Measurements from ENCODE around the gene ISLR. TPM values are rescaled to one million over a fixed set of nuclear protein-coding genes. Genes with fewer than 3 reads are reported as not detected.

Gene ISLR
- total RNA-seq, 1 experiment from 2014 or later: 0.12 TPM

DNA sequence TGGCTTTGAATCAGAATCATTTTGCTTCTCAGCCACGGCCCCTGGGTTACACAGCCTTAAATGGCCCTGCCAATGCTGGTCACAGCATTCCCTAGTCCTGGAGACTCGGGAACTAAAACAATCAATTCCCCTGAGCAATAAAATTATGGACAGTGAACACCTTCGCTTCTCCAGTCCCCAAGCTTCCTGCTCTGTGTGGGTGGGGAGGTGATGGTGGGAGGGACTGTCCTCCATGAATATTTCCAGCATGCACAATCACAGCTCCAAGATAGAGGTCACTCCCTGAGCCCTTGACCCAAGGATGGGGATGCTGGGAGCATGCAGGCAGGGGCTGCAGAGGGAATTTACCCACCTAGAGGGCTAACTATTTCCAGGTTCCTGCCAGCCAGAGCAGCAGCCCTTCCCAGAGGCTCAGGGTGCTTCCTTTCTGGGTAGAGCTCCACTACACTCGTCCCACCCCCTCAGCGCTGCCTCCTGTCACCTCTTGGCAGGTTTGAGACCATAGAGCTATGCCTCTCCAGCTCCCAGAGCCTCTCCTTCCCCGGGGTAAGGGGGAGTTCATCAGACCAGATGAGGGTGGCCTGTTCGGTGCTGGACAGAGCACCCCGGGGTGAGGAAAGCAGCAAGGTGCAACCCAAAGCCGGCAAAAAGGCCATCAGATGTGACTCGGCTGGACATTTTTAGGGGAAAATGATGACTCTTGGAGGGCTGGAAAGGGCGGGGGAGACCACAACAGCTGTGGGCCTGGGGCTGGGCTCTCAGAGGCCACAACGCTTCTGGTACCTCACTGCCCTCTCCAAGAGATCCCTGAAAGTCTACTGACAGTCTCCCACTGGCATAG, 48.1 kb downstream of the ISLR start:
- ATAC-seq (no peak; the same call in 1 of the 2 replicates), DNase-seq (ENCODE audit: low read depth, low spot score) (no peak)
- Histone ChIP-seq H3K27ac (ENCODE audit: low read depth, low read length) (no peak overlapping the region), H2AFZ (ENCODE audit: low read depth, low read length, poor library complexity, severe bottlenecking) (no peak overlapping the region), H3K4me2 (ENCODE audit: low read length) (no peak overlapping the region), H3K4me3 (replicated peaks in 1 of 2; ENCODE audit: low read depth in 1 of 2, low read length in 2 of 2) (no peak overlapping the region), H3K36me3 (ENCODE audit: control insufficient read depth in 1 of 2, insufficient read depth in 2 of 2, low read length in 2 of 2) (no peaks in the 10 kb centered on the region), H3K9me2 (ENCODE audit: insufficient read depth) (no peaks in the 10 kb centered on the region), H3K79me2 (ENCODE audit: insufficient read depth, low read length) (no peaks in the 10 kb centered on the region), H3K27me3 (ENCODE audit: insufficient read depth, low read length) (peaks cover 13% of the 10 kb centered on the region; the same call in 1 of the 2 replicates), H4K20me1 (ENCODE audit: insufficient read depth) (no peaks in the 10 kb centered on the region), H3K9me3 (ENCODE audit: control insufficient read depth in 1 of 2, insufficient read depth in 1 of 2, low read depth in 1 of 2, low read length in 2 of 2) (no peaks in the 10 kb centered on the region), H3K9ac (ENCODE audit: low read length) (no peak overlapping the region), H3K4me1 (ENCODE audit: control insufficient read depth in 1 of 2, insufficient read depth in 2 of 2, low read length in 2 of 2) (peaks cover 0 to 6% of the 10 kb centered on the region in 2 experiments; a peak in 1 of 4 replicates)
- no peak for TF ChIP-seq ELF1 (IDR thresholded peaks at IDR 0.05; ENCODE audit: borderline replicate concordance, low read depth)
- TF ChIP-seq, protein P1, sequence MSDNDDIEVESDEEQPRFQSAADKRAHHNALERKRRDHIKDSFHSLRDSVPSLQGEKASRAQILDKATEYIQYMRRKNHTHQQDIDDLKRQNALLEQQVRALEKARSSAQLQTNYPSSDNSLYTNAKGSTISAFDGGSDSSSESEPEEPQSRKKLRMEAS (IDR thresholded peaks at IDR 0.05): no peak
- TF ChIP-seq POLR2AphosphoS5 (IDR thresholded peaks at IDR 0.05; ENCODE audit: low read depth, low read length): no peak
- ChIA-PET POLR2A (no interaction called here), RAD21 (ENCODE audit: low non-redundant PET in 1 of 2, low total read pairs in 2 of 2, uncharacterized antibody in 2 of 2, unreplicated experiment in 2 of 2) (no interaction called here), CTCF (interaction anchor here (0.7 kb wide), 1 partner anchor 87 kb away, joined by 4 read pairs; no protein-coding TSS in a partner anchor)
- intact Hi-C loops (cut with micrococcal nuclease): no loop called here
- BruUV-seq (replicated peaks): no TSS peak

DNA sequence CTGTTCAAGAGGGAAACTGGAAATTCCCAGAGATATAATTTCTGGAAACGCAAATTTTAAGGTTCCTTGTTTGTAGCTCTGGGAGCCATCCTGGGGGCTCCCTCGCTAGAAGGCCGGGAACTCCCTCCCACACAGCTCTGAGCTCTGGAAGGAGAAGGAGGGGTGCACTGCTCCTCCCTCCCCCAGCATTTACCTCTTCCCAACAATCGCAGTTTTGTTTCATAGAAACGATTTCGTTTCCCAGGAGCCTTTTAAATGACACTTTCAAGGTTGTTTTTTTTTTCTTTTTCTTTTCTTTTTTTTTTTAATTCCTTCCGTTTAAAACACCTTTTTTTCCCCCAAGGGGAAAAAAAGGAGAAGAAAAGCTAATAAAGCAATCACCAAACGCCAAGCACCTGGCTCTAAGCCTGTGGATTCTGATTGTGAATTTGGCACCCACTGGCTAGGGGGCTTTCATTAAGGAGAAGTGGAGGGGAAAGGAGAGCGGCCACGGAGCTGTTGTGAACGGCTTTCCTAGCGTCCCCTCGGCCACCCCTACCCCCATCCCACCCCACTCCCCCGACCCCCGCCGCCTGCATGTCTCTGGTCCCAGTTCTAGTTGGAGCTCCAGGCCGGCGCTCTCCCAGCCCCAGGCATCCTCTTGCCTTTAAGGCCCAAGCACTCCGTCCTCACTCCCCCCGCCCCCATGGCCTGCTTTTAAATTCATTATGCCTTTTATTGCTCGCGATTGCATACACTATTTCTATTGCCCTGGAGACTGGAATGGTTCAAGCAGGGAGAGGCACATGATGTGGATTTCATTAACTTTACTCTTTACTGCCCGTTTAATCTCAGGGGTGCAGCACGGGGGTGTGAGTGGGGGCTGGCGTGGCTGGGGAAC, 49.0 kb downstream of the ISLR start:
- Histone ChIP-seq H3K4me3 (replicated peaks in 1 of 2; ENCODE audit: low read depth in 1 of 2, low read length in 2 of 2) (no peak overlapping the region), H3K9me3 (ENCODE audit: control insufficient read depth in 1 of 2, insufficient read depth in 1 of 2, low read depth in 1 of 2, low read length in 2 of 2) (no peaks in the 10 kb centered on the region), H3K9me2 (ENCODE audit: insufficient read depth) (no peaks in the 10 kb centered on the region), H3K9ac (ENCODE audit: low read length) (no peak overlapping the region), H3K79me2 (ENCODE audit: insufficient read depth, low read length) (no peaks in the 10 kb centered on the region), H3K27me3 (ENCODE audit: insufficient read depth, low read length) (peaks cover 13% of the 10 kb centered on the region; the same call in 1 of the 2 replicates), H3K27ac (ENCODE audit: low read depth, low read length) (no peak overlapping the region), H3K36me3 (ENCODE audit: control insufficient read depth in 1 of 2, insufficient read depth in 2 of 2, low read length in 2 of 2) (no peaks in the 10 kb centered on the region), H2AFZ (ENCODE audit: low read depth, low read length, poor library complexity, severe bottlenecking) (no peak overlapping the region), H4K20me1 (ENCODE audit: insufficient read depth) (no peaks in the 10 kb centered on the region), H3K4me1 (ENCODE audit: control insufficient read depth in 1 of 2, insufficient read depth in 2 of 2, low read length in 2 of 2) (peaks cover 0 to 6% of the 10 kb centered on the region in 2 experiments; a peak in 1 of 4 replicates), H3K4me2 (ENCODE audit: low read length) (no peak overlapping the region)
- CTCF ChIA-PET: no interaction called here
- no peak for DNase-seq (ENCODE audit: low read depth, low spot score)
- no TSS peak for BruUV-seq (replicated peaks)
- POLR2A ChIA-PET: no interaction called here
- intact Hi-C loops (cut with micrococcal nuclease): no loop called here
- RAD21 ChIA-PET (ENCODE audit: low non-redundant PET in 1 of 2, low total read pairs in 2 of 2, uncharacterized antibody in 2 of 2, unreplicated experiment in 2 of 2): no interaction called here
- ATAC-seq: no peak
- TF ChIP-seq SIN3A (IDR thresholded peaks at IDR 0.05; ENCODE audit: low read depth) (no peak), POLR2AphosphoS5 (IDR thresholded peaks at IDR 0.05; ENCODE audit: low read depth, low read length) (no peak), EGR1 (IDR thresholded peaks at IDR 0.05; ENCODE audit: low read depth) (no peak), EZH2 (IDR thresholded peaks at IDR 0.05) (no peak), CEBPB (IDR thresholded peaks at IDR 0.05; ENCODE audit: low read depth) (no peak), ZFX (IDR thresholded peaks at IDR 0.05) (no peak), ZNF274 (IDR thresholded peaks at IDR 0.05; ENCODE audit: low read depth, low read length) (no peak), SP1 (IDR thresholded peaks at IDR 0.05; ENCODE audit: low read depth) (no peak)
- TF ChIP-seq, protein P2, sequence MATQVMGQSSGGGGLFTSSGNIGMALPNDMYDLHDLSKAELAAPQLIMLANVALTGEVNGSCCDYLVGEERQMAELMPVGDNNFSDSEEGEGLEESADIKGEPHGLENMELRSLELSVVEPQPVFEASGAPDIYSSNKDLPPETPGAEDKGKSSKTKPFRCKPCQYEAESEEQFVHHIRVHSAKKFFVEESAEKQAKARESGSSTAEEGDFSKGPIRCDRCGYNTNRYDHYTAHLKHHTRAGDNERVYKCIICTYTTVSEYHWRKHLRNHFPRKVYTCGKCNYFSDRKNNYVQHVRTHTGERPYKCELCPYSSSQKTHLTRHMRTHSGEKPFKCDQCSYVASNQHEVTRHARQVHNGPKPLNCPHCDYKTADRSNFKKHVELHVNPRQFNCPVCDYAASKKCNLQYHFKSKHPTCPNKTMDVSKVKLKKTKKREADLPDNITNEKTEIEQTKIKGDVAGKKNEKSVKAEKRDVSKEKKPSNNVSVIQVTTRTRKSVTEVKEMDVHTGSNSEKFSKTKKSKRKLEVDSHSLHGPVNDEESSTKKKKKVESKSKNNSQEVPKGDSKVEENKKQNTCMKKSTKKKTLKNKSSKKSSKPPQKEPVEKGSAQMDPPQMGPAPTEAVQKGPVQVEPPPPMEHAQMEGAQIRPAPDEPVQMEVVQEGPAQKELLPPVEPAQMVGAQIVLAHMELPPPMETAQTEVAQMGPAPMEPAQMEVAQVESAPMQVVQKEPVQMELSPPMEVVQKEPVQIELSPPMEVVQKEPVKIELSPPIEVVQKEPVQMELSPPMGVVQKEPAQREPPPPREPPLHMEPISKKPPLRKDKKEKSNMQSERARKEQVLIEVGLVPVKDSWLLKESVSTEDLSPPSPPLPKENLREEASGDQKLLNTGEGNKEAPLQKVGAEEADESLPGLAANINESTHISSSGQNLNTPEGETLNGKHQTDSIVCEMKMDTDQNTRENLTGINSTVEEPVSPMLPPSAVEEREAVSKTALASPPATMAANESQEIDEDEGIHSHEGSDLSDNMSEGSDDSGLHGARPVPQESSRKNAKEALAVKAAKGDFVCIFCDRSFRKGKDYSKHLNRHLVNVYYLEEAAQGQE (IDR thresholded peaks at IDR 0.05; ENCODE audit: low read depth): no peak
- TF ChIP-seq, protein P3, sequence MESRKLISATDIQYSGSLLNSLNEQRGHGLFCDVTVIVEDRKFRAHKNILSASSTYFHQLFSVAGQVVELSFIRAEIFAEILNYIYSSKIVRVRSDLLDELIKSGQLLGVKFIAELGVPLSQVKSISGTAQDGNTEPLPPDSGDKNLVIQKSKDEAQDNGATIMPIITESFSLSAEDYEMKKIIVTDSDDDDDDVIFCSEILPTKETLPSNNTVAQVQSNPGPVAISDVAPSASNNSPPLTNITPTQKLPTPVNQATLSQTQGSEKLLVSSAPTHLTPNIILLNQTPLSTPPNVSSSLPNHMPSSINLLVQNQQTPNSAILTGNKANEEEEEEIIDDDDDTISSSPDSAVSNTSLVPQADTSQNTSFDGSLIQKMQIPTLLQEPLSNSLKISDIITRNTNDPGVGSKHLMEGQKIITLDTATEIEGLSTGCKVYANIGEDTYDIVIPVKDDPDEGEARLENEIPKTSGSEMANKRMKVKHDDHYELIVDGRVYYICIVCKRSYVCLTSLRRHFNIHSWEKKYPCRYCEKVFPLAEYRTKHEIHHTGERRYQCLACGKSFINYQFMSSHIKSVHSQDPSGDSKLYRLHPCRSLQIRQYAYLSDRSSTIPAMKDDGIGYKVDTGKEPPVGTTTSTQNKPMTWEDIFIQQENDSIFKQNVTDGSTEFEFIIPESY (IDR thresholded peaks at IDR 0.05; ENCODE audit: extremely low read depth, insufficient replicate concordance, low read length): no peak

All from HCT116 (cell line).